ENCODE results near the gene PRRC2B.
"Not testable (repeated sequence)": the region's sequence is repeated elsewhere in the genome, so short reads cannot be mapped to it uniquely, and the experiment has no call there.

The PRRC2B gene

DNA sequence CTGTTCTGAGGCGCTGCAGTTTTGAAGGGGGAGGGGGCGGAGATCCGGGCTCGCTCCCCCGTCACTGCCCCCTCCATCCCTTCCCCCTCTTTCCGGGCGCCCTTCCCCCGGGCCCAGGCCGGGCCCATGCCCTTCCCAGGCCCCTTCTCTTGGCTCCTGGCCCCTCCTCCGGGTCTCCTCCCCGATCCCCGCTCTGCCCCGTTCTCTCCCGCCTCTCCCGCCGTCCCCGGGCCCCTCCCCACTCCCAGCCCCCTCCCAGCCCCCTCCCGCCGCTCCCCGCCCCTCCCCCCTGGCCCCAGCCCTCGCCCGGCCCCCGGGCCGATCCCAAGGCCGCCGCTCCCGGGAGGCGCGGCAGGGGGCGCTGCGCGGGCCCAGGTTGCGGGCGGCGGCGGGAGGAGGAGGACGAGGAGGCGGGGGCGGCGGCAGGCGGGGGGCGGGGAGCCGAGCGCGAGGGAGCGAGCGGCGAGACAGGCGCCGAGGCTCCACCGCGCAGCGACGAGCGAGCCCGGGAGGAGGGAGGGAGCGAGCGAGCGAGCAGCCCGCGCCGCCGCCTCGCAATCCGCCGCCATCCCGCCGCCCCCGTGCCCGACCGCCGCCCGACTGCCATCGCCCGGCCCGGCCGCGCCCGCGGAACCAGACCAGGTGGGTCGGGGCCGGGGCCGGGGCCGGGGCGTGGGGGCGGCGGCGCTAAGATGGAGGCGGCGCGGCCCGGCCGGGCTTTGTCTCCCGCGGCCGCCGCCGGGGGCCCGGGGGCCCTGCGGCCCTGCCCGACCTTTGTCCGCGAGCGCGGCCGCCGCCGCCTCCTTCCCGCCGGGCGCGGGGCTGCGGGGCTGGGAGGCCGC is at the start of gene PRRC2B:
TSS of gene PRRC2B (plus strand) at position 465 of the 842 bp plus-strand sequence. CDS start 36,059 bp downstream, outside the sequence.
- DNase-seq: peak; percentile 80

DNA sequence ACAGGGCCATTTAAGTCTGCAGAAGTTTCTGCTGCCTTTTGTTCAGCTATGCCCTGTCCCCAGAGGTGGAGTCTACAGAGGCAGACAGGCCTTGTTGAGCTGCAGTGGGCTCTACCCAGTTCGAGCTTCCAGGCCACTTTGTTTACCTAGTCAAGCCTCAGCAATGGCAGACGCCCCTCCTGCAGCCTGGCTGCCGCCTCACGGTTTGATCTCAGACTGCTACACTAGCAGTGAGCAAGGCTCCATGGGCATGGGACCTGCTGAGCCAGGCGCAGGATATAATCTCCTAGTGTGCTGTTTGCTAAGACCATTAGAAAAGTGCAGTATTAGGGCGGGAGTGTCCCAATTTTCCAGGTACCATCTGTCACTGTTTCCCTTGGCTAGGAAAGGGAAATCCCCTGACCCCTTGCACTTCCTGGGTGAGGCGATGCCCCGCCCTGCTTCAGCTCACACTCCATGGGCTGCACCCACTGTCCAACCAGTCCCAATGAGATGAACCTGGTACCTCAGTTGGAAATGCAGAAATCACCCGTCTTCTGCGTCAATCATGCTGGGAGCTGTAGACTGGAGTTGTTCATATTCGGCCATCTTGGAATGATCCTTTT is 48.9 kb upstream of the PRRC2B start:
- DNase-seq: not testable (repeated sequence)

DNA sequence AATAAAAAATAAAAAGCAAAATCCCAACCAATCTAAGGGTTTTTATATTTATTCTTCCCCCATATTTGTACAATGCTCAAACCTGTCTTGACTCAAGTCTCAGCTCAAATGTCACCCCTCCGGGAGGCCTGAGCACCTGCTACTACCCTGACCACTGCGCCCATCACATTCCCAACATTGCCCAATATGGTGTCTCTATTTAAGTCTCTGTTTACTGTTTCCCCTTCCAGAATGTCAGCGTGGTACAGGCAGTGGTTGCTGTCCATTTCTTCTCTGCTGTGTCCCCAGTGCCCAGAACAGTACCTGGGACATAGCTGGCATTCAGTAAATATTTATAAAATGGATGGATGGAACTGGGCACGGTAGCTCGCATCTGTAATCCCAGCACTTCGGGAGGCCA is 47.3 kb upstream of the PRRC2B start:
- no peak for DNase-seq

DNA sequence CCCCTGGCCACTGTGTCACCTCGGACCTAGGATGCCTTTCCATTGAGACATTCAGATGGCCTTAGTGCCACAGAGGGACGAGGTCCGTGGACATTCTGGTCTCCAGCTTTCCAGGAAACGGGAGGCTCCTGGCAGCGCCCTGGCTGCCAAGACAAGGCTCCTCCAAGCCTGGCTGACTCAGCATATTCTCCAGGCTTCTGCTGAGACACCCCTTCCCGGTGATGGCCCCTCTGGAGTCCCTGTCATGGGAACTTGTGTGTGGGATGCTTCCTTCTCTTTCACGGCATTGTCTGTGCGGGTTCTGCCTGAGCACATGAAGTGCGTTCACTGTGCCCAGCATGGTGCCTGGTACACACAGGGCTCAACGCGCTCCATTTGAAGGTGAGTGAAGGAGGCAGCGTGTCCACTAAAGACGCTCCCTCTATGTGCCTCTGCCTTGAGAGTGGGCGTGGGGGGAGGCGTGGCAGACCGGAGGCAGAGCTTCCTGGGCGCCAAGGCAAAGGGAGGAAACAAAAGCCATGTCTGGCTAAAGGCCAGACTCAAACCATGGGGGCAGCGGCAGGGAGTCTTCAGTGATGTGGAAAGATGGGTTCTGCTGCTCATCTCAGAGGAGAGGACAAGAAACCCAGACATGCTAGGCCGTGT is 46.4 kb upstream of the PRRC2B start:
- no peak for DNase-seq

DNA sequence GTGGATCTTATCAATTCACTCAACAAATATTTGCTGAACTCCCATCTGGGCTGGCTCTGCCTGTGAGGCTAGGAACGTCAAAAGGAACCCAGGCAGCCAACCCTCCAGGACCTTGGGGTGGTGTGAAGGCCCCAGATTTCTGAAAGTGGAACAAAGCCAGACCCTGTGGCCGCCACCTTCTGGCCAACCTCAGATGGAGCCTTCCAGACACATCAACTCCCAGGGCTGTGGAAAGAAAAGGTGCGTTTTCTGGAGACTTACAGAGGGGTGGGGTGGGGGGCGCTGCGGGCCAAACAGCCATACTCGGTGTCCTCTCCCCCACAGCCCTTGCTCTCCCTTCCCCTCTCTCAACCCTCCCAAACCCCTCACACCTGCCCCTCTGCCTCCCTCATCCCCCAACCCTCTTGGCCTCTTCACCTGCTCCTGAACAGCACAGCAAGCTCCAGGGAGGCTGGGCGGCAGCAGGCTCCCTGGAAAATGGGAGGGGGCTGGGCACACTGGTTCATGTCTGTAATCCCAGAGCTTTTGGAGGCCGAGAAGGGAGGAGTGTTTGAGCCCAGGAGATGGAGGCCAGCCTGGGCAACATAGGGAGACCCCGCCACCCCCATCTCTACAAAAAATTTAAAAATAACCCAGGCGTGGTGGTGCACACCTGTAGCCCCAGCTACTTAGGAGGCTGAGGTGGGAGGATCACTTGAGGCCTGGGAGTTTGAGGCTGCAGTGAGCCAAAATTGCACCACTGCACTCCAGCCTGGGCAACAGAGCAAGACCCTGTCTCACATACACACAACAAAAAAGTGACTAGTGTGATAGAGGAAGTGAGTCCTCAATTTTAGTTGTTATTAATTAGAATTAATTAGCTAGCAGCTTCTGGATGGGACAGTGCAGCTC is 45.0 kb upstream of the PRRC2B start:
- no peak for DNase-seq

DNA sequence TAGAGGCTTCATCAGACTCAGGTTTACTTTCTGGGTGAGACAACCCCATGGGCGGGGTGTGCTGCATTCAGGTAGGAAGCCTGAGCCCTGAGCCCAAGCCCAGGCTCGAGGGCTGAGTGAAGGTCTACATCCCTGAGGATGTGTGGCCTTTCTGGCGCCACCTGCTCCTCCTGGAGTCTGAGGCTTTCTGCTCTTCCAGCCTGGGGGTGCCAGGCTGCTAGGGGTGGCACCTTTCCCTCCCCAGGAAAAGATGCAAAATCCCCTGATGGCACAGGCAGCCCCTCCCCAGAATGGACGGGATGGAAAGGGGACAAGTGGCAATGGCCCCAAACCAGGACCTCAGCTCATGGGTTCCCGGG is 44.4 kb upstream of the PRRC2B start:
- DNase-seq: no peak

DNA sequence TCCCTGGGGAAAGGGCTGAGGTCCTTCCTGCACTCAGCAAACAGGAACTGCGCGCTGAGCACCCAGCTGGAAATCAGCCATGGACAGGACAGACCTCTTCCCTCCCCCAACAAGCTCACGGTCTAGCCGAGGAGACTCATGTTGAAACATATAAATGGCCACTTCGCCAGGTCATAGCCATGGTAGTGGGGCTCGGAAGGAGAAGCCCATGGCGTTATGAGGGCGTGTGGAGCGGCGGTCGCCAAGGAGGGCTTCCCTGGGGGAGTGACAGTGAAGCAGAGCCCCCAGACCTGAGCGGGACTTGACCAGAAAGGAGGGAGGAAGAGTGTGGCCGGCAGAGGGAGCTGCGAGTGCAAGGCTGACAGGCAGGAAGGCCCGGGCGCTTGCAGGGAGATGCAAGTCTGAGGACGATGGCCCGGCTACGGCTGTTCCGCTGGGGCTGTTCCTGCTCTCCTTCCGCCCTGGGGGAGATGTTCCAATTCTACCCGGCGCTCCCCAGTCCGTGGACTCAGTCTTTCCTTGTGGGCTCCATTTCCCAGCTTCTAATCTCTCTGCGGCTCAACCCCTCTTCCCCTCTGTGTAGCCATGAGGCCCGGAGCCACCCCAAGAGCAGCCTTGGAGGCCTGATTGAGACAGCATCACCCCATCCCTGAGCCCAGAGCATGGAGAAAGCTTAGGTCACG is 43.9 kb upstream of the PRRC2B start:
- peak; percentile 80 for DNase-seq

DNA sequence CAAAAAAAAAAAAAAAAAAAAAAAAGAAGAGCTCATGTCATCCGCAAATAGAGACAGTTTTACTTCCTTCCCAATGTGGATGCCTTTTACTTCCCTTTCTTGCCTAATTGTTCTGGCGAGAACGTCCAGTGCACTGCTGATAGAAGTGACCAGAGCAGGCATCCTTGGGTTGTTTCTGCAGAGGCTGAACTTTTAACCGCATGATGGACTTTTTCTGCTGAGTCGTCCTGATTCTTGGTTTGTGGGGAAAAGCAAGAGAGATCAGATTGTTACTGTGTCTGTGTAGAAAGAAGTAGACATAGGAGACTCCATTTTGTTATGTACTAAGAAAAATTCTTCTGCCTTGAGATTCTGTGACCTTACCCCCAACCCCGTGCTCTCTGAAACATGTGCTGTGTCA is 37.4 kb upstream of the PRRC2B start:
- not testable (repeated sequence) for DNase-seq

DNA sequence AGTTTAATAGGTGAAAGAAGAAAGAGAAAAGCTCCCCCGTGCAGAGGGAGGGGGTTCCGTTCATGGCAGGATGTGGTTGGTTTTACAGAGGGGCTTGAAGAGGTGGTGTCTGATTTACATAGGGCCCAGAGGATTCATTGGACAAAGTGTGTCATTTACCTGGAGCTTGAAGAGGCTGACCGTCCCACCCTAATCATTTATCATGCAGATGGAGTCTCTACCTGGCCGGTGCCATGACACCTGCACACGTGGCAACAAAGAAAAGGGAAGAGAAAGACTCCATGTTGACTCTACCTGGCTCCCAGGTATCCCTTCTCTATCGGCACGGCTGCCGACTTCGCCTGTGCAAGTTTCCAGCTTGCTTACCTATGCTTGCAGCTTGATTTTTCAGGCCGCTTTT is 35.3 kb upstream of the PRRC2B start:
- no peak for DNase-seq

DNA sequence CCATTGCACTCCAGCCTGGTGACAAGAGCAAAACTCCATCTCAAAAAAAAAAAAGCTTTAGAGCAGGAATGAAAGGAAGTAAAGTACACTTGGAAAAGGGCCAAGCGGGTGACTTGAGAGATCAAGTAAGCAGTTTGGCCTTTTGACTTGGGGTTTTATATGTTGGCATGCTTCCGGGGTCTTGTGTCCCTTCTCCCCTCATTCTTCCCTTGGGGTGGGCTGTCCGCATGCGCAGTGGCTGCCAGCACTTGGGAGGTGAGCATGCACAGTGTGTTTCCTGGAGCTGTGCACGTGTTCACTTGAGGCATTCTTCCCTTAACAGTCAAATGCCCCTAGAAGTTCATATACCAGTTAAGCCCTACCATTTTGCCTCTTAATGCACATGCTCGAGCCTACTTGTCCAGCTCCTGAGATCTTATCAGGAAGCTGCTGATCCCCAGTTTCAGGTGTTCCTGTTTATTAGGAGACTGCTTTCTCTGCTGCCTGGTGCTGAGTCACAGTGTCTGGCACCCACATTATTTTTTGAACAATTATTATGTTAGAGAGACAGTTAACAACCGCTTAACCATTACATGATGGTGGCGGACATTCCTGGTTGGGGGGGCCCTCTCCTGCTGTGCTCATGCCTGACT is 32.6 kb upstream of the PRRC2B start:
- no peak for DNase-seq

DNA sequence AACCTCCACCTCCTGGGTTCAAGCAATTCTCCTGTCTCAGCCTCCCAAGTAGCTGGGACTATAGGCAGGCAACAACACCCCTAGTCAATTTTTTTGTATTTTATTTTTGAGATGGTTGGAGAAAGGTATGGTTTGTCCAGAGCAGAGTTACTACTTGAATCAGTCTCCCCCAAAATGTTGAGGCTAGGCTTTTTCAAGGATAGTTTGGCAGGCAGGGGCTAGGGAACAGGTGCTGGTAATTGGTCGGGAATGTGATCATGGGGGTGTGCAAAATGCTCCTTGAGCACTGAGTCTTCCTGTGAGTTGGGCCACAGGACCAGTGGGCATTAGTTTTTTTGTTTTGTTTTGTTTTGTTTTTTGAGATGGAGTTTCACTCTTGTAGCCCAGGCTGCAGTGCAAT is 28.3 kb upstream of the PRRC2B start:
- no peak for DNase-seq

DNA sequence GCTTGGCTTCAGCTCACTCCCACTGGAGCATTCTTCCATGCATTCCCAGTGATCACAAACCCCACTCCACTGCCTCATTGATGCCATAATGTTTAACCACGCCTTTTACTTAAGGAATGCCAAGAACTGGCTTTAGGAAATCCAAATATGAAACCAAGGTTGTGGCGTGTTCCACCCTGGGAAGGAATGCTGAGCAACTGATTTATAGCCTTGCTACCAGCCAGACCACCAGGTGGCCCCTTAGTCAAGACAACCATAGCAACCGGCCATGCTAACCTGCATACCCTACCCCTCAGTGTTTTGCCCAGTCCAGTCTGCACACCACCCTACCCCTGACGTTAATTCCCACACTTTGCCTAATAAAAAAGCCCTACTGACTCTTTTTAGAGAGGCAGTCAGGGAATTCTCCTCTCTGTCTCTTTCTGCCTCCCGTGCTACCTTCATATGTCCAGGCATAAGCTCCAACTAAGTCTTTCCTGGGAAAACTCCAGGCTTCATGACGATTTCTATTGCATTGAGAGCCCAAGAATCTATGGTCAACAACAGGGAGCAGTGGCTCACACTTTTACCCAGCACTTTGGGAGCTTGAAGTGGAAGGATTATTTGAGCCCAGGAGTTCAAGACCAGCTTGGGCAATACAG is 27.0 kb upstream of the PRRC2B start:
- DNase-seq: peak; percentile 76

DNA sequence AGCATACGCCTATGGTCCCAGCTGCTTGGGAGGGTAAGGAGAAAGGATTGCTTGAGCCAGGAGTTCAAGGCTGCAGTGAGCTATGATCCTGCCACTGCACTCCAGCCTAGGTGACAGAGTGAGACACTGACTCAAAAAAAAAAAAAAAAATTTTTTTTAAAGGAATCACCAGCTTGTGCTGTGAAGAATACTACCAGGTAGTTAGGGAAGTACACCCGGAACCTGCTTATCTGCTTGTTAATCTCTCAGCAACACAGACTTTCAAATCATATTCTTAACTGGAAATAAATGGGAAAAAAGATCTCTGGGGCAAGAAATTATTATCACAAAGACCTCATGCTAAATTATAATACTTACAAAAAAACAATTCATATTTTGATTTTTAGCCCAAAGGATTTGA is 26.4 kb upstream of the PRRC2B start:
- no peak for DNase-seq

DNA sequence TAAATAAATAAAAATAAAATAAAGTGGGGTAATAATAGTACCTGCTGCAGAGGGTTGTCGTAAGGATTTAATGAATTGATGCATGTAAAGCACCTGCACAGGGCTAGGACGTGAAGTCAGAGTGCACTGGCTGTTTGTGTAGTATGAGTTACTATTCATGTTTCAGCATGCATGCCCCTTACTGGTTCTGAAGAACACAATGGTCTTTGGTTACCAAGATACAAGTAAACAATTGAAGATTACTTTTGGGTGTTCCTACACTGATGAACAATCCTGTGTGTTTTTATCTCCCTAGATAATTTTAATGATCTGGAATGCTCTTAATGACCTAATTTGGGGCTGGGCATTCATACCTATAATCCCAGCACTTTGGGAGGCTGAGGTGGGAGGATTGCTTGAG is 23.2 kb upstream of the PRRC2B start:
- DNase-seq: no peak

DNA sequence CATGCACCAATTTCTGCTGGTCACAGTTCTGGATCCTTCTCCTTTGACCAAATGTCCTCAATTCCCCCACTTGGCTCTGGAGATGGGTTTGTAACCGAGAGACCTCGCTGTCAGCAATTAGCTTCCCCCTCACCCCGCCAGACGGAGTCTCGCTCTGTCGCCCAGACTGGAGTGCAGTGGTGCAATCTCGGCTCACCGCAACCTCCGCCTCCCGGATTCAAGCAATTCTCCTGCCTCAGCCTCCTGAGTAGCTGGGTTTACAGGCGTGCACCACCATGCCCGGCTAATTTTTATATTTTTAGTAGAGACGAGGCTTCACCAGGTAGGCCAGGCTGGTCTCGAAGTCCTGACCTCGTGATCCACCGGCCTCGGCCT is 21.3 kb upstream of the PRRC2B start:
- not testable (repeated sequence) for DNase-seq

DNA sequence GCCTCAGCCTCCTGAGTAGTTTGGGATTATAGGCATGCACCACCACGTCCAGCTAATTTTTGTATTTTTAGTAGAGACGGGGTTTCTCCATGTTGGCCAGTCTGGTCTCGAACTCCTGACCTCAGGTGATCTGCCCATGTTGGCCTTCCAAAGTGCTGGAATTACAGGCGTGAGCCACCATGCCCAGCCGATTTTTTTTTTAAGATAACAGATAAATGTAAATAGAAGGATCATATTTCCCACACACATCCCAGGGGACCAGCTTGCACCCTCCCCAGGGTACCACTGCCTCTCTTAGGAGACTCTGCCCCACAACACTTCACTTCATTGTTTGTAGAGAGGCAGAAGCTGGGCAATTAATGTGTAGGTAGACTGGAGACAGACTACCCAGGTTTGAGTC is 19.2 kb upstream of the PRRC2B start:
- not testable (repeated sequence) for DNase-seq

DNA sequence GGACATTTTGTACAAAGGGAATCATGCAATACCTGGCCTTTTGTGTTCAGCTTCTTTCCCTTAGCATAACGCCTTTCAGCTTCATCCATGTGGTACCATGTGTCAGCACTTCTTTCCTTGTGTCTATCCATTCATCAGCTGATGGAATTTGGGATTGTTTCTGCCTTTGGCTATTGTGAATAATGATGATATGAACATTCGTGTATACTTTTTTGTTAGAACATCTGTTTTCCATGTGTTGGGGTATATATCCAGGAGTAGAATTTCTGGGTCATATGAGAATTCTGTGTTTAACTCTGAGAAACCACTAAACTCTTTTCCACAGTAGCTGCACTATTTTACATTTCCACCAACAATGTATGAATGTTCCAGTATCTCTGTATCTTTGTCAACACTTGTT is 14.8 kb upstream of the PRRC2B start:
- DNase-seq: no peak

DNA sequence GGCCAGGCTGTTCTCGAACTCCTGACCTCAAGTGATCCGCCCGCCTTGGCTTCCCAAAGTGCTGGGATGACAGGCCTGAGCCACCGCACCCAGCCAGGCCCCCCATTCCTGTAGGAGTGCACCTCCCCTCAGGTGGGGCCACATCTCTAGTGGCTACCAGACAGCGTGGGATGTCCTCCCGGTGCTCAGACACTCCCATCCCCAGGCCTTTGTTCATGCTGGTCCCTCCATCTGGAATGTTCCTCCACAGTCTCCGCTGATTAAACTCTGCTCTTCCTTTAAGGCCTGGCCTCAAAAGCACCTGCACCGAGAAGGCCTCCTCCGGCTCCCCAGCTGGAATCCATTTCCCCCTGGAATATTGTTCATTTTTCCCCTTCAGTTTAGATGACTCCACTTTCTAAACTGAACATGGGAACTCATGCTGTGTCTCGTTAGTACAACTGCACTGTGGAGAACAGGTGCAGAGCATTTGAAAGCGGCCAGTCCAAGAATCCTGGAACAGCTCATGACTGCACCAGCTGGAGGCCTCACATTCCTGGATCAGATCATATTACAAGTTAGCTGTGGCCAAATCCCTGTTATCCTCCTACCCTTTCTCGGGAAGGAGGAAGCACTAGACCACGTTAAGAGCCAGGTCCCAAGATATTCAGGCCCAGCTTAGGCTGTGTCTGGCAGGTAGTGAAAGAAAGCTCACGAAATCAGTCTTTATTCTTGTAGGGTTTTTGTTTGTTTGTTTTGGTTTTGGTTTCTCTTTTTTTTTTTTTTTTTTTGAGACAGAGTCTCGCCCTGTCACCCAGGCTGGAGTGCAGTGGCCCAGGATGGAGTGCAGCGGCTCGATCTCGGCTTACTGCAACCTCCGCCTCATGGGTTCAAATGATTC is 10.8 kb upstream of the PRRC2B start:
- DNase-seq: peak; percentile 83

DNA sequence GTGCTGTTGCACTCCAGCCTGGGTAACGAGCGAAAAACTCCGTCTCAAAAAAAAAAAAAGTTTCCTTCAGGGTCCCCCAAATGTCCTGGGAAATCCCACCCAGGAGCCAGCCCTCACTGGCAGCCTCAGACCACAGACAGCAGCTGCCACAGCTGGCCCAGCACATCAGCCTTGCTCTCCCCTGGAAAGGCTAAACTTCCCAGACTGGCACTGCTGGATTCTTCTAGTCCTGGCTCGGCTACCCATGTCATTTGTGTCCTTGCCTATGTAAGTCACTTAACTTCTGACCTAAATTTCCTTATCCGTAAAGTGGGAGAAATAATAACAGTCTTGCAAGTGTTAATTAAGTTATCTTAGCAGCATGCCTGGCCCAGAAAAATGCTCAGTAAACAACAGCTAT is 8.6 kb upstream of the PRRC2B start:
- no peak for DNase-seq

DNA sequence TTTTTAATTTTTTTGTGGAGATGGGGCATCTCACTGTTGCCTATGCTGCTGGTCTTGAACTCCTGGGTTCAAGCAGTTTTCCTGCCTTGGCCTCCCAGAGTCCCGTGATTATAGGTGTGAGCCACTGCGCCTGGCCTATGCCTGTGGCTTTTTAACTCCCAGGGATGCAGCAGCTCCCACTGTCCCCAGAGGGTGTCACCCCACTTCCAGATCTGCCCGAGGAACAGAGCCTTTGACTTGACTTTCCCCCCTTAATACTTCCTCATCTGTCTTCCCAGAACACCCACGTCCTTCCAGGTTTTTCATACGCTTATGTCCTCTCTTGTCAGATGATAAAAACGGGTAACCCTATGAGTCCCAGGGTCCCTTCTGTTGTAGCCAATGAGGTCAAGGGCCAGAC is 7.6 kb upstream of the PRRC2B start:
- DNase-seq: no peak

DNA sequence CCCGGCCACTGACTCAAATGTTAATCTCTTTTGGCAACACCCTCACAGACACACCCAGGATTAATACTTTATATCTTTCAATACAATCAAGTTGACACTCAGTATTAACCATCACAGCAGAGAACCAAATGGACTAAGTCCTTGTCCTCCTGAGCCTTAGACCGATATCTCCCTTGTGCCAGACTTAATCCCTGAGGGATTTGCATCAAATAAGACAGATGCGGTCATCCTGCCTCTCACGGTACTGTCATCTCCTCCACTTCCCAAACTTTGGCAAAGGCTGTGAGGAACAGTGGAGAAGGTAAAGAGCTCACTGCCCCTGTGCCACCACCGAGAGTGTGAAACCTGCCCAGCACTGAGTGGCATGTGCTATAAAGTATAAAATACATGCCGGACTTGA is 6.5 kb upstream of the PRRC2B start:
- no peak for DNase-seq
